NCI-H2171 (cell line): ENCODE data around the gene LRP11.
"Not testable (repeated sequence)": the region's sequence is repeated elsewhere in the genome, so short reads cannot be mapped to it uniquely, and the experiment has no call there.

Experiments
- DNase-seq: peaks from one replicate; lab custom pipeline; 2025; lab: John Stamatoyannopoulos, UW

LRP11 gene

DNA sequence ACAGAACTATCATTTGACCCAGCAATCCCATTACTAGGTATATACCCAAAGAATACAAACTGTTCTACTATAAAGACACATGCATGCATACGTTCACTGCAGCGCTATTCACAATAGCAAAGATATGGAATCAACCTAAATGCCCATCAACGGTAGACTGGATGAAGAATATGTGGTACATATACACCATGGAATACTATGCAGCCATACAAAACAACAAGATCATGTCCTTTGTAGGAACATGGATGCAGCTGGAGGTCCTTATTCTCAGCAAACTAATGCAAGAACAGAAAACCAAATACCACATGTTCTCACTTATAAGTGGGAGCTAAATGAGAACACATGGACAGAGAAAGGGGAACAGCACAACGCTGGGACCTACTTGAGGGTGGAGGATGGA lies 15.8 kb downstream of the LRP11 start:
- DNase-seq = not testable (repeated sequence)

DNA sequence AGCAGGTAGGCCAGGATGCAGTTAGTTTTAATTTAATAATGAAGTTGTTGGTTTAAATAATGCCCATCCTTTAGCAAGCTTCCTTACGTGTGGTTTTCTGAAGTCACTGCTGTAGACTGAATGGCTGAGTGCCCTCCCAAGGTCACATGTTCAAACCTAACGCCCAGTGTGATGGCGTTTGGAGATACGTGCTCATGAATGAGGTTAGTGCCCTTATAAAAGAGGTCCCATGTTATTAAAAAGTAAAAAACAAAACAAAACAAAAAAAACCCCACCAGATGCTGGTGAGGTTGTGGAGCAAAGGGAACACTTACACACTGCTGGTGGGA lies 16.3 kb downstream of the LRP11 start:
- no peak for DNase-seq

- DNase-seq = peak; percentile 81
Measured at GRCh38 chr6:149846321-149846720, 17.8 kb downstream of the LRP11 start.

GRCh38 chr6:149845549-149845948 lies 18.6 kb downstream of the LRP11 start:
- no peak for DNase-seq

DNA sequence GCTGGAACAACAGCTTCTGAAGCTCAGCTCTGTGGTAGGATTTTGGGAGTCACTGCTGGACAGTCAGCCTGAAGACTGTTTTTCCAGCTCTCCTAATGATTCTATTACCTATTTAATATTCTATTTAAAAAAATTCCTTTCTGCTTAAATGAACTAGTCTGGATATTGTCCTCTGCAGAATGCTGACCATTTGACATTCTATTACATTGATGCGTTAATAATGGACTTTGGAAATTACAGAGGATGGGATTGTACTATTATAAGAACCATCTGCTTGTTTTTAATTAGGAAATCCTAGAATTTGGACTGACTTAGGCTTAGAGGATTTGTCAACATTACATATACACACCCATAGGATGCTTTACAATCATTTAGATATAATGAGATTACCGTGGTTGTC lies 19.7 kb downstream of the LRP11 start:
- no peak for DNase-seq

DNA sequence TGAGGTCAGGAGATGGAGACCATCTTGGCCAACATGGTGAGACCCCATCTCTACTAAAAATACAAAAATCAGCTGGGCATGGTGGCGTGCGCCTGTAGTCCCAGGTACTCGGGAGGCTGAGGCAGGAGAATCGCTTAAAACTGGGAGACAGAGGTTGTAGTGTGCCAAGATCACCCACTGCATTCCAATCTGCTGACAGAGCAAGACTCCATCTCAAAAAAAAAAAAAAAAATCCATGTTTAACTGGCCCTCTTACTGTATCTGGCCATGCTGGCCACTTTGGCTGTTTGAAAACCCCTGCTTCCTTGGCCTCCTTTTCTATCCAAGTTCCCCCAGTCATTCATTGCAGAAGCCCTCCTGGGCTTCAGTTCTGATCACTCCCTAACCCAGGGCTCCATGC lies 20.1 kb downstream of the LRP11 start:
- DNase-seq = not testable (repeated sequence)

DNA sequence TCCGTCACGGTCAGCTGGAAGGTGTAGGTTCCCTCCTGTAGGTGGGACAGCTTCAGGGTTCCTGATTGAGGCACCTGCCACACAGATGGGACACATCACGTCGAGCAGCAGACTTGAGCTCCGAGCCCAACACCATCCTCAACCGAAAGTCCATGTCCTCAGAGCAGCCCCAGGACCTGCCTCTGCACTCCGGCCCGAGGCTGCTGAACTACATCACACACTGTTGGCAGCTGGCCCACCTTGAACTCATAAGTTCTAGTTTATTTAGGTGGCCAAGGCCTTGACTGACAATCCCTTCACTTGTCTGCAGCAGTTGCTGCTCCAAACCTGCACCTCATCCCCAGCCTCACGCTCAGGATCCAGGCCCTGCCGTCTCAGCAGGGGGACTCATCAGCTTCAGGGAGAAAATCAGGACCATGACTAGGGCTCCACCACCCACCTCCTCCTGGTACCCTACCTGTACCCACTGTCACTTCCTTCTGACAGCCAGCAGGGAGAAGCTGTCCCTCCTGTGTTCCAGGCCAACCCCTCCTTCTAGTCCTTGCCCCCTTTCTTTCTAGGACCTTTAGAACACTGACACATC lies 21.0 kb downstream of the LRP11 start:
- no peak for DNase-seq

DNA sequence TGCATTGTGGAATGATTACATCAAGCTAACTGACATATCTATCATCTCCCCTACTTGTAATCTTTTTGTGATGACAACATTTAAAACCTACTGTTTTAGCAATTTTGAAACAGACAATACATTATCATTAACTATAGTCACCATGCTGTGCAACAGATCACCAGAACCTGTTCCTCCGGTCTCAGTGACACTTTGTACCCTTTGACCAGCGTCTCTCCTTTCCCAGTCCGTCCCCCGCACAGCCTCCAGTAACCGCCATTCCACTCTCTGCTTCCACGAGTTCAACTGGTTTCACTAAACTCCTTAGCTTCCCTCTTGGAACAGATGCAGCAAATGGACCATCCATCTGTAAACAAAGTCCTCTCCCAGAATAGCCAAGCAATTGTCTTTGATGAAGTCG lies 21.8 kb downstream of the LRP11 start:
- DNase-seq = no peak

- DNase-seq = no peak
Measured at GRCh38 chr6:149840345-149841075, 23.6 kb downstream of the LRP11 start.

DNA sequence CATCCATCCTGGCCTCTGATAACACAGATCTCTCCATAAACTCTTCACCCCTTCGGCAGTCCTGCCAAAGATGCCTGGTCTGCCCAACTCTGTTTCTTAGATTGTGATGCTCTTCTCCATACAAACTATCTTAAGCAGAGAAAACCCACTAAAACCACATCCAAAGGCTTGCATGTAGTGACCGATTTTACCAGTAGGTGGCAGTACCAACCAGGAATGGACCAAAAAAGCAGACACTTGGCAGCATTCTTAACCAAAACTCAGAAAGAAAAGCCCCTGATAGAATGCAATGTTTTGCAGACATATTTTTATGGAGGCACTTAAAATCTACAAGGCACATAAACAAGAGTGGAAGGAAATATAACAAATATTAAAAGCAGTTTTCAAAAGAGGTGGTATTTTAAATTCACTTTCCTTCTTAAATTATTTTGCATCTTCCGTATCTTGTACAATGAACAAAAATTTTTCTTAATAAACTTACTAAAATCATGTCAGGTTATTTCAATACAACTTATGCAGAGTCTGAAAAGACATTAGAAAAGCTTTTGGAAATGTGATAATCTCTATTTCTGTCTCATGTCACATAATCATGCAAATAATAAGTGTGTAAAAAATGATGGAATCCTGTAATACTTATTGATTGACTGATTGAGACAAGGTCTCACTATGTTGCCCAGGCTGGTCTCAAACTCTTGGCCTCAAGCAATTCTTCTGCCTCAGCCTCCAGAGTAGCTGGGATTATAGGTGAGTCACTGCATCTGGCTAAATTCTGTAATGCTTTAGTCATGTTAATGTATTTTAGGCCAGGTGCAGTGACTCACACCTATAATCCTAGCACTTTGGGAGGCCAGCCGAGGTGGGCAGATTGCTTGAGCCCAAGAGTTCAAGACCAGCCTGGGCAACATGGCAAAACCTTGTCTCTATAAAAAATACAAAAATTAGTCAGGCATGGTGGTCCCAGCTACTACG lies 29.4 kb downstream of the LRP11 start:
- DNase-seq = no peak

DNA sequence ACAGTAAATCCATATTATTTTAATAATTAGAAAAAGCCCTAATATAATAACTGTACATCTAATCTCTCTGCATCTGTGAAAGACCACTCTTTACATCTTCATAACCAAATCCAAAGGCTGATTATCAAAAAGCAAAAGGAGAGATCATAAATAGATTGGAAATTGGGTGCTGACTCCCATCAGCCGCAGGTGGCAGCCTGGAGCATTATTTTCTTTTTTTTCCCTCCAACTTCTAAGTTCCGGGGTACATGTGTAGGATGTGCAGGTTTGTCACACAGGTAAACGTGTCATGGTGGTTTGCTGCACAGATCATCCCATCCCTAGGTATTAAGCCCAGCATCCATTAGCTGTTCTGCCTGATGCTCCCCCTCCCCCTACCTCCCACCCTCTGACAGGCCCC lies 30.5 kb downstream of the LRP11 start:
- no peak for DNase-seq

DNA sequence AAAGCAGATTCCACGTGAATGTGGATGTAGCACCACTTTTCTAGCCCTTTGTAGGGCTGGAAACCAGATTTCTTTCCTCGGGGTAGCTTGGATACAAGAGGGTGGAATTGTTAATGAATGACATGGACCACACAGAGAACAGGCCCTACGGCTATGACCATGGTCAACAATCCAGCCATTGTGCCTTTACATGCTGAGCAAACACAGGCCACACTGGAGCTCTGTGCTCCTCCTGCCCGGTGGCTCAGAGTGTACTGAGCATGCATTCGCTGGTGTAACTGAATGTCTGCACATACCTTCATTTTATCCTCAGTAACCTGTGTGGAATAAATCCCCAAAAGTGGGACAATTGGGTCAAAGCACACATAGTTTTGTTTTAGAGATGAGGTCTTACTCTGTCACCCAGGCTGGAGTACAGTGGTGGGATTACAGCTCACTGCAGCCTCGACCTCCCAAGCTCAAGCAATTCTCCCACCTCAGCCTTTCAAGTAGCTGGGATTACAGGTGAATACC lies 32.8 kb downstream of the LRP11 start:
- no peak for DNase-seq

DNA sequence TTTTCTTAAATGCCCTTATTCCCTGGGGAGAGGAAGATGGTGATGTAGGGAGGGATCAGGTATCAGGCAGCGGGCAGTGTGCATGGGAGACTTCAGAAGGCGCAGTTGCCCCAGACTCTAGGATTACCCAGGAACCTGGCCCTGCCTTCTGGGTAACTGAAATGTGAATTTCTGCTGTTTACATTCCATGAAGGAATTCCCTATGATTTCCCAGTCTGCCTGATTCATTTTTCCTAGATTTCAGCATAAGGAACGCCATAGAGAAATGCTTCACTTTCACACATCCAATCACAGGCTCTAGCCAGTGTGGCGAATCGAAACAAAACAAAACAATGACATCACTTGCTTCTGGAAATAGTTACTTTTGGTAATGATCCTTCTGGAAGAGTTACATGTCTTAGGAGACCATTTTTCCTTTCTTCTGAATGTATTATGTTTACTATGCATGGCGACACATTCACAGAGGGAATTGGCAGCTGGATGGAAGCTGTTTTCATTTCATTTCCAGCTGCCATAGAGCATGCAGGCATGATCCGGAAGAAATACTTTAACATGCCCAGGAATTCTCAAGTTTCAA lies 33.3 kb downstream of the LRP11 start:
- no peak for DNase-seq

DNA sequence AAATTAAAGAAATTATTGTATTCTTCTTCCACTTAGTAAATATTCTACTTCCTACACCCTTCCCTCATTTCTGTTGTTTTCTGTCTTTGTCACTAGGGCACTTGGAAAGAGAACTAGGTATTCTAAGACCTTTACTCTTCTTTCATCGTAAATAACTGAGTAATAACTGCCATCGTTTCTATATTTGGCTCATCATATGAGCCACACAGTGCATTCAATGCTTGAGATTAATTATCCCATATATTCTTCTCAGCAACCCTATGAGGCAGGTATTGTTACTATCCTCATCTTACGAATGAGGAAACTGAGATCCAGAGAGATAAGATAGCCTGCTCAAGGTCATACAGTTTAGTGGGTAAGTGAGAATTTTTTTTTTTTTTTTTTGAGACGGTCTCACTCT lies 38.9 kb downstream of the LRP11 start:
- DNase-seq = no peak

DNA sequence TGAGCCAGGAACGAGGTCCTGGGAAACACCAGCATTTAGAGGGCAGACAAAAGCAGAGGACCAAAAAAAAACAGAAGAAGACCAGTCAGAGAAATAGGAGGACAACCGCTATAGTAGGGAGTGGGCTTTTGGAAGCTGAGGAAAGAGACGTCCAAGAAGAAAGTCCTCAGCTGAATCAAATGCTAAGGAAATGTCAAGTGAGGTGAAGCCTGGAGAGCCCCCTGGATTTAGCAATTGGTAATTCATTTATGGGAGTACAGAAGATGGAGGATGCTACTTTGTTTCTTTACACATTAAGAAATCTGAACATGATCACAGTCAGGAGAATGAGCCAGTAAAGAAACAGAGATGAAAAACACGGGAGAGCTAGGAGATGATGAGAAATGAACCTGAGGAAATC lies 41.1 kb downstream of the LRP11 start:
- no peak for DNase-seq

DNA sequence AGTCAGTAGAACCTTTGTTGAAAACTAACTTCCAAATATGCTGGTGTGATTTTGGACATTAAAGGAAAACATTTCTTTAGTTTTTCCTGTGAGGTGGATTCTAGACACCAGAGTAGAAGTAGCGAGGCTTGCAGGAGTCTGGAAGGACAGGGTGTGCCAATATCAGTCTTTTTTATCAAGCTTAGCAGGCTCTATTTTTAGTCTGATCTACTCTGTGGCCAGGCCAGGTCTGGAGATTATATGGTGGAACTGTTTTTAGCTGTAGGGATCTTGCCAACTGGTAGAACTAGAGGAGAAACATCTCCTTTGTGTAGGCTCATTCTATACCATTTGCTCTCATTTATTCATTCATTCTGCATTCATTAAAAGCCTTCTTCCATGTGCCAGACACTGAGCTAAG lies 42.7 kb downstream of the LRP11 start:
- DNase-seq = no peak

GRCh38 chr6:149820506-149820905 lies 43.7 kb downstream of the LRP11 start:
- no peak for DNase-seq

DNA sequence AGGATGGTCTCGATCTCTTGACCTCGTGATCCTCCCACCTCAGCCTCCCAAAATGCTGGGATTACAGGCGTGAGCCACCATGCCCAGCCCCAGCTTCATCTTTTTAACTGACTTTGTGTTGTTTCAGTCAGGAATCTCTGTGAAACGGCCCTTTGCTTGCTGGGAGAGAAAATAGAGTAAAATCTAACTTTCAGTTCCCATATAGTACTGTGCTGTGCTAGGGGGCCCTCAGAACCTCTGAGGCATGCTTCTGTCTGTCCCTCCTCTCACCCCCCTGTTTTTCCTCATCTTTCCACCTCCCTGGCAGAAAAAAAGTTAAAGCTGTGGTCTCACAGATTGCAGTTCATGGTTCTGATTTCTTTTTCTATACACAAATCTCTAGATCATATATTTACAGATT lies 48.4 kb downstream of the LRP11 start:
- DNase-seq = no peak

DNA sequence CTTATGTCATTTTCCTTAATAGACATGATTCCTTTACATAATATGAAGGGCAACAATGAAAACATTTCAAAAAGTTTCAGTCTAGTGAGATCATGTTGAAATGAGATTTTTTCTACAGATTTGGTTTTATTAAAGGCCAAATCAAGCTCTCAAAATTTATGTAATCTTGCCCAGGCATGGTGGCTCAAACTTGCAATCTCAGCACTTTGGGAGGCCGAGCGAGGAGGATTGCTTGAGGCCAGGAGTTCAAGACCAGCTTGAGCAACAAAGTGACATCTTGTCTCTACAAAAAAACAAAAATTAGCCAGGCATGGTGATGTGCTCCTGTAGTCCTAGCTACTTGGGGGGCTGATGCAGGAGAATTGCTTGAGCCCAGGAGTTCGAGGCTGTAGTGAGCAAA lies 50.8 kb downstream of the LRP11 start:
- DNase-seq = no peak

- no peak for DNase-seq
Measured at GRCh38 chr6:149809798-149810197, 54.4 kb downstream of the LRP11 start.

DNA sequence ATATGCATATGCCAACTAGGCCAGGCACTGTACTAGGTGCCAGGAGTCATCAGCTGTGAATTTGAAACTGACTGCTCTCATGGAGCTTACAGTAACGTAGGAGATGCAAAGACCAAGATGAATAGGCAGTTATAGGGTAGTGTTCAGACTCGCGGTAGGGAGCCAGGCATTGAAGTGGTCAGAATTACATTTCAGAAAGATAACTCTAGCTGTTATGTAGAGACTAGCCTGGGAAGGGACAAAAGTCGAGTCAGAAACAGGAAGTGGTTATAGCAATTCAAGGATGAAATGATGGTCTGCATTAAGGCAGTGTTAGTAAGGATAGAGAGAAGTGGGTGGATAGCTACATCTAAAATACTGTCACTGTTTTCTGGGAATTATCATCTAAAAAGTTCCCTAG lies 58.0 kb downstream of the LRP11 start:
- DNase-seq = no peak

DNA sequence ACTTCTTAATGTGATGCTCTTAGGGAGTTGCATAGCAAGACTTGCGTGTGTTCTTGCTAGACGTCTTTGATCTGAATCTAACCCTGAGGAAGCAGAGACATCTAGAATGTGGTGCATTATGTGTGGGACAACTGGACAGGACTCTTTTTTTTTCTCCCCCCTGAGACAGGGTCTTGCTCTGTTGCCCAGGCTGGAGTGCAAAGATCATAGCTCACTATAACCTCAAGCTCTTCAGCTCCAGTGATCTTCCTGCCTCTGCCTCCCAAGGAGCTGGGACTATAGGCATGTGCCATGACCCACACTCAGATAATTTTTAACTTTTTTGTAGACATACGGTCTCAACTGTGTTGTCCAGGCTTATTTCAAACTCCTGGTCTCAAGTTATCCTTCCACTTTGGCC lies 80.6 kb downstream of the LRP11 start:
- DNase-seq = no peak

DNA sequence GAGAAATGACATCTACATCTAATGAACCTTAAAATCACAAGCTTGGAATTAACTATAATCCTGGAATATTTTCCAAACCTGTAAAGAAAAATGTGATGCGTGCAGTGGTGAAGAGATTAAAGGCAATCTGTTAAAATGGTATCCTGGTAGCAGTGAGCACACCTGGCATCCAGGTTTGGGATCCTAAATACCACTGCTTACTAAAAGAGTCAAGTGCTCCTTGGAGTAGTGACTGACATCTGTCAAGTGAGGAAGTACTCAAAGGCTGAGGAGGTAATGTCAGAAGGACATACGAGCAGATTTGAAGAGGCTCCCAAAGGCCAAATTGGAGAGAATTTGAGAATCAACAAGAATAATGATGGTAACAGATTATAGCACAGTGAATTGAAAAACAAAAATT lies 81.8 kb downstream of the LRP11 start:
- no peak for DNase-seq
